ENCODE measurements around the gene STXBP6.
"Not testable (repeated sequence)": the region's sequence is repeated elsewhere in the genome, so short reads cannot be mapped to it uniquely, and the experiment has no call there.

The STXBP6 gene

DNA sequence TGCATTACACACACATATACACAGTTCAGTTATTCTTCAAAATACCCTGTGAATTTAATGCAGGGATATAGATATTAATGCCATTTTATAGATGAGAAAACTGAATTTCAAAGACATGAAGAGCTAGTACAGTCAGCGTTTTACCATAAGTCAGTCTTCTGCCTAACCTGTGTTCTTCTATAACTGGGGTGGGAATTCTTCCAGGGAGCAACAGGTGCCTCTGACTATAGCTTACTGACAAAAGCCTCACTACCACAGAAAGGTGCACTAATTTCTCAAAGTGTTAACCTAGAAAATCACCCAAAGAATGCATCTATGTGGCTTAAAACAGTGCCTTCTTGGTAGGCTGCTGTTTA, 84.4 kb downstream of the STXBP6 start:
- no peak for TF ChIP-seq CTCF (IDR thresholded peaks at IDR 0.05; ENCODE audit: insufficient read depth, low read length, poor library complexity, severe bottlenecking)
- TF ChIP-seq EZH2phosphoT487 (conservative IDR thresholded peaks at IDR 0.05; ENCODE audit: low read length) = no peak

DNA sequence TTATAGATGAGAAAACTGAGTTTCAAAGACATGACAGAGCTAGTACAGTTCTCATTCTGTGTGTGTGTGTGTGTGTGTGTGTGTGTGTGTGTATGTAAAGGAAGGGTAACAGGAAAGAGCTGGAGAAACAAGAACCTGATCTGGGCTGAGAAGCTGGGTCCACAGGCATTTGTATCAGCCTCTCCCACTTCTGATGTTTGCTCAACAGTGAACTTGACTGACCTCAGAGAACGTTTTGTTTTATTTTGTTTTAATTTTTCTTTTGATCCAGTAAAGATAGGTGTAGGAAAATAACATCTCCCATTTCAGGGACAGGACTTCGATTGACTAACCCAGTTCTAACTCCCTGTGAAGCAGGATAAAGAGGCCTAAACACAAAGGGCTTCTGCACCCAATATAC, 85.4 kb downstream of the STXBP6 start:
- Histone ChIP-seq H3K9me3 (ENCODE audit: insufficient read depth, low read length) (no peaks in the 10 kb centered on the region), H3K27me3 (ENCODE audit: low read length) (no peaks in the 10 kb centered on the region), H3K79me2 (ENCODE audit: insufficient read depth, low read length) (no peaks in the 10 kb centered on the region), H3F3A (ENCODE audit: insufficient read depth) (no peaks in the 10 kb centered on the region), H3K27ac (ENCODE audit: low read depth, low read length) (no peak overlapping the region), H3K4me3 (ENCODE audit: insufficient read depth, low read length, poor library complexity, severe bottlenecking) (no peak overlapping the region), H4K20me1 (ENCODE audit: low read depth, low read length) (no peaks in the 10 kb centered on the region), H2AFZ (ENCODE audit: low read depth, low read length, severe bottlenecking) (no peak overlapping the region), H3K4me2 (ENCODE audit: low read depth, low read length, poor library complexity, severe bottlenecking) (no peak overlapping the region), H3K9ac (ENCODE audit: low read length) (no peak overlapping the region), H3K36me3 (ENCODE audit: low read length) (no peaks in the 10 kb centered on the region), H3K9me2 (replicated peaks; ENCODE audit: insufficient read depth, low read length) (no peaks in the 10 kb centered on the region)
- TF ChIP-seq CTCF (IDR thresholded peaks at IDR 0.05; ENCODE audit: insufficient read depth, low read length, poor library complexity, severe bottlenecking) (no peak), EZH2phosphoT487 (conservative IDR thresholded peaks at IDR 0.05; ENCODE audit: low read length) (no peak)

More for the DNA sequence above, 84.4 kb downstream of the STXBP6 start:
- Histone ChIP-seq H3K79me2 (ENCODE audit: insufficient read depth, low read length) (no peaks in the 10 kb centered on the region), H4K20me1 (ENCODE audit: low read depth, low read length) (no peaks in the 10 kb centered on the region), H3K9me3 (ENCODE audit: insufficient read depth, low read length) (no peaks in the 10 kb centered on the region), H3K9me2 (replicated peaks; ENCODE audit: insufficient read depth, low read length) (no peaks in the 10 kb centered on the region), H3K9ac (ENCODE audit: low read length) (no peak overlapping the region), H3K4me3 (ENCODE audit: insufficient read depth, low read length, poor library complexity, severe bottlenecking) (no peak overlapping the region), H3F3A (ENCODE audit: insufficient read depth) (no peaks in the 10 kb centered on the region), H2AFZ (ENCODE audit: low read depth, low read length, severe bottlenecking) (no peak overlapping the region), H3K4me2 (ENCODE audit: low read depth, low read length, poor library complexity, severe bottlenecking) (no peak overlapping the region), H3K36me3 (ENCODE audit: low read length) (no peaks in the 10 kb centered on the region), H3K27ac (ENCODE audit: low read depth, low read length) (no peak overlapping the region), H3K27me3 (ENCODE audit: low read length) (no peaks in the 10 kb centered on the region)

- Histone ChIP-seq H2AFZ (ENCODE audit: low read depth, low read length, severe bottlenecking) (no peak overlapping the region), H3K9me3 (ENCODE audit: insufficient read depth, low read length) (no peaks in the 10 kb centered on the region)
Observed at GRCh38 chr14:24964048-24964447, 85.9 kb downstream of the STXBP6 start.

DNA sequence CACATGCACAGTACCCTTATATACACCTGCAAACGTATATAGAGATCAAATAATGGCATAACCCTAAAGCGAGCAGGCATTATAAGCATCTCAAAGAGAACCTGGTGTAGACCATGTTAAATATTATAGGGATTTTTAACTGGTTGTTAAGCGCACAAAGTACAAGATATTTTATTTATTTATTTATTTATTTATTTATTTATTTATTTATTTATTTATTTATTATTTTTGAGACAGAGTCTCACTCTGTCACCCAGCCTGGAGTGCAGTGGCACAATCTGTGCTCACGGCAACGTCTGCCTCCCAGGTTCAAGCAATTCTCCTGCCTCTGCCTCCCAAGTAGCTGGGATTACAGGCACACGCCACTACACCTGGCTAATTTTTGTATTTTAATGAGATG, 87.8 kb downstream of the STXBP6 start:
- H3K4me3 ChIP-seq (ENCODE audit: insufficient read depth, low read length, poor library complexity, severe bottlenecking); H3K27me3 ChIP-seq (ENCODE audit: low read length); H3K4me2 ChIP-seq (ENCODE audit: low read depth, low read length, poor library complexity, severe bottlenecking); H3K36me3 ChIP-seq (ENCODE audit: low read length); H3K27ac ChIP-seq (ENCODE audit: low read depth, low read length); H3F3A ChIP-seq (ENCODE audit: insufficient read depth); H3K9me3 ChIP-seq (ENCODE audit: insufficient read depth, low read length); H4K20me1 ChIP-seq (ENCODE audit: low read depth, low read length); H3K79me2 ChIP-seq (ENCODE audit: insufficient read depth, low read length); H3K9me2 ChIP-seq (replicated peaks; ENCODE audit: insufficient read depth, low read length); H3K9ac ChIP-seq (ENCODE audit: low read length); H2AFZ ChIP-seq (ENCODE audit: low read depth, low read length, severe bottlenecking): not testable (repeated sequence)

More at GRCh38 chr14:24964048-24964447, 85.9 kb downstream of the STXBP6 start:
- Histone ChIP-seq H3K4me3 (ENCODE audit: insufficient read depth, low read length, poor library complexity, severe bottlenecking) (no peak overlapping the region), H3K79me2 (ENCODE audit: insufficient read depth, low read length) (no peaks in the 10 kb centered on the region), H4K20me1 (ENCODE audit: low read depth, low read length) (no peaks in the 10 kb centered on the region), H3K27me3 (ENCODE audit: low read length) (no peaks in the 10 kb centered on the region), H3F3A (ENCODE audit: insufficient read depth) (no peaks in the 10 kb centered on the region), H3K4me2 (ENCODE audit: low read depth, low read length, poor library complexity, severe bottlenecking) (no peak overlapping the region), H3K27ac (ENCODE audit: low read depth, low read length) (no peak overlapping the region), H3K9ac (ENCODE audit: low read length) (no peak overlapping the region), H3K36me3 (ENCODE audit: low read length) (no peaks in the 10 kb centered on the region), H3K9me2 (replicated peaks; ENCODE audit: insufficient read depth, low read length) (no peaks in the 10 kb centered on the region)
- TF ChIP-seq CTCF (IDR thresholded peaks at IDR 0.05; ENCODE audit: insufficient read depth, low read length, poor library complexity, severe bottlenecking) = no peak
- TF ChIP-seq EZH2phosphoT487 (conservative IDR thresholded peaks at IDR 0.05; ENCODE audit: low read length) = no peak

All from SU-DHL-6 (cell line).